HG02763 (cell line): ENCODE measurements around the gene NLGN2.
"Not testable (repeated sequence)": the region's sequence is repeated elsewhere in the genome, so short reads cannot be mapped to it uniquely, and the experiment has no call there.

Experiments
- ATAC-seq: cut with Tn5 transposase; IDR thresholded peaks from one replicate; pipeline ENCODE4 v1.9.1; 2021; ENCODE audit warnings: mild to moderate bottlenecking, moderate library complexity; ENCODE audit not compliant: unreplicated experiment

Gene NLGN2

GRCh38 chr17:7407485-7408251 lies at the start of gene NLGN2:
Gene NLGN2 (plus strand): TSS chr17:7407845. CDS start chr17:7408256, 411 bp downstream.
- ATAC-seq, result no peak

GRCh38 chr17:7361906-7362305 lies 45.7 kb upstream of the NLGN2 start:
- no peak for ATAC-seq

- ATAC-seq, result no peak
Observed at GRCh38 chr17:7363311-7363710, 44.3 kb upstream of the NLGN2 start.

- ATAC-seq, result not testable (repeated sequence)
Observed at GRCh38 chr17:7365963-7366362, 41.7 kb upstream of the NLGN2 start.

GRCh38 chr17:7367083-7367482 lies 40.6 kb upstream of the NLGN2 start:
- ATAC-seq, result no peak

GRCh38 chr17:7367918-7368598 lies 39.6 kb upstream of the NLGN2 start:
- ATAC-seq, result no peak

- ATAC-seq, result not testable (repeated sequence)
Observed at GRCh38 chr17:7368599-7368994, 39.0 kb upstream of the NLGN2 start.

- ATAC-seq, result no peak
Observed at GRCh38 chr17:7369825-7370224, 37.8 kb upstream of the NLGN2 start.

- no peak for ATAC-seq
Observed at GRCh38 chr17:7370853-7371252, 36.8 kb upstream of the NLGN2 start.

- no peak for ATAC-seq
Observed at GRCh38 chr17:7374353-7374752, 33.3 kb upstream of the NLGN2 start.

GRCh38 chr17:7379134-7379533 lies 28.5 kb upstream of the NLGN2 start:
- no peak for ATAC-seq

GRCh38 chr17:7380321-7380720 lies 27.3 kb upstream of the NLGN2 start:
- no peak for ATAC-seq

- ATAC-seq, result no peak
Observed at GRCh38 chr17:7380855-7381683, 26.6 kb upstream of the NLGN2 start, which contains the start of gene TNK1. Gene TNK1 (plus strand): TSS chr17:7381089. CDS start chr17:7382927, 1,838 bp downstream.

GRCh38 chr17:7382901-7383300 lies 24.7 kb upstream of the NLGN2 start:
- no peak for ATAC-seq

- ATAC-seq, result no peak
Observed at GRCh38 chr17:7383371-7383741, 24.3 kb upstream of the NLGN2 start.

GRCh38 chr17:7383742-7384488 lies 23.7 kb upstream of the NLGN2 start:
- peak; percentile 61 for ATAC-seq

- ATAC-seq, result no peak
Observed at GRCh38 chr17:7384489-7385081, 23.1 kb upstream of the NLGN2 start.

GRCh38 chr17:7388856-7389255 lies 18.8 kb upstream of the NLGN2 start:
- ATAC-seq, result no peak

- no peak for ATAC-seq
Observed at GRCh38 chr17:7389924-7390910, 17.4 kb upstream of the NLGN2 start.
